GM10248 (cell line): ENCODE data around the gene KAT8.

Experiments
- CTCF ChIA-PET: fragments of 300-600 bp; sonication (Branson Sonifier 250); formaldehyde crosslinking; extraction: SDS; loops from one replicate; lab custom pipeline; 2021; ENCODE audit warnings: antibody characterized with exemption; lab: Yijun Ruan, JAX
- POLR2A ChIA-PET: fragments of 350-650 bp; sonication (Branson Sonifier 250); formaldehyde crosslinking; extraction: SDS; loops from one replicate; lab custom pipeline; 2020; ENCODE audit warnings: antibody characterized with exemption; lab: Yijun Ruan, JAX
- DNase-seq: peaks from one replicate; pipeline ENCODE4 v3.0.0; 2012; ENCODE audit errors: extremely low spot score
- TF ChIP-seq, protein P1 (sequence below): IDR thresholded peaks from 2 replicates; pipeline ENCODE4 v1.5.1; 2012; ENCODE audit warnings: mild to moderate bottlenecking, low read depth; ENCODE audit errors: extremely low read depth, missing control alignments, control extremely low read depth

Gene KAT8

DNA sequence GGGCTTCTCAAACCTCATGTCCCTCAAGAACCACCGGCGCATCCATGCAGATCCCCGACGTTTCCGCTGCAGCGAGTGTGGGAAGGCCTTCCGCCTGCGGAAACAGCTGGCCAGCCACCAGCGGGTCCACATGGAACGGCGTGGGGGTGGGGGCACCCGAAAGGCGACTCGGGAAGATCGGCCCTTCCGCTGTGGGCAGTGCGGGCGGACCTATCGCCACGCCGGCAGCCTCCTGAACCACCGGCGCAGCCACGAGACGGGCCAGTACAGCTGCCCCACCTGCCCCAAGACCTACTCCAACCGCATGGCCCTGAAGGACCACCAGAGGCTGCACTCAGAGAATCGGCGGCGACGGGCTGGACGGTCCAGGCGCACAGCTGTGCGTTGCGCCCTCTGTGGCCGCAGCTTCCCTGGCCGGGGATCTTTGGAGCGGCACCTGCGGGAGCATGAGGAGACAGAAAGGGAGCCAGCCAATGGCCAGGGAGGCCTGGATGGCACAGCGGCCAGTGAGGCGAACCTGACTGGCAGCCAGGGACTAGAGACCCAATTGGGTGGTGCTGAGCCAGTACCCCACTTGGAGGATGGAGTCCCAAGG is 37.3 kb upstream of the KAT8 start:
- CTCF ChIA-PET: no interaction called here

DNA sequence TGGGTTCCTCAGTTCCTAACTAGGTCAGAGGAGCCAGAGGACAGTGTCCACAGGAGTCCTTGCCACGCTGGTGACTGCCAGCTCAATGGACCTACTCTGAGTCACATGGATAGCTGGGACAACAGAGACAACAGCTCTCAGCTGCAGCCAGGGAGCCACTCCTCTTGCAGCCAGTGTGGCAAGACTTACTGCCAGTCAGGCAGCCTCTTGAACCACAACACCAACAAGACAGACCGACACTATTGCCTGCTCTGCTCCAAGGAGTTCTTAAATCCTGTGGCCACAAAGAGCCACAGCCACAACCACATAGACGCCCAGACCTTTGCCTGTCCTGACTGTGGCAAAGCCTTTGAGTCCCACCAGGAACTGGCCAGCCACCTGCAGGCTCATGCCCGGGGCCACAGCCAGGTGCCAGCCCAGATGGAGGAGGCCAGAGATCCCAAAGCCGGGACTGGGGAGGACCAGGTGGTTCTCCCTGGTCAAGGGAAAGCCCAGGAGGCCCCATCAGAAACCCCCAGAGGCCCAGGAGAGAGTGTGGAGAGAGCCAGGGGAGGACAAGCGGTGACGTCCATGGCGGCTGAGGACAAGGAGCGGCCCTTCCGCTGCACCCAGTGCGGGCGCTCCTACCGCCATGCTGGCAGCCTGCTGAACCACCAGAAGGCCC is 36.6 kb upstream of the KAT8 start:
- ChIA-PET POLR2A (no interaction called here), CTCF (no interaction called here)
- no peak for DNase-seq

More for the DNA sequence above, 37.3 kb upstream of the KAT8 start:
- TF ChIP-seq, protein P1, sequence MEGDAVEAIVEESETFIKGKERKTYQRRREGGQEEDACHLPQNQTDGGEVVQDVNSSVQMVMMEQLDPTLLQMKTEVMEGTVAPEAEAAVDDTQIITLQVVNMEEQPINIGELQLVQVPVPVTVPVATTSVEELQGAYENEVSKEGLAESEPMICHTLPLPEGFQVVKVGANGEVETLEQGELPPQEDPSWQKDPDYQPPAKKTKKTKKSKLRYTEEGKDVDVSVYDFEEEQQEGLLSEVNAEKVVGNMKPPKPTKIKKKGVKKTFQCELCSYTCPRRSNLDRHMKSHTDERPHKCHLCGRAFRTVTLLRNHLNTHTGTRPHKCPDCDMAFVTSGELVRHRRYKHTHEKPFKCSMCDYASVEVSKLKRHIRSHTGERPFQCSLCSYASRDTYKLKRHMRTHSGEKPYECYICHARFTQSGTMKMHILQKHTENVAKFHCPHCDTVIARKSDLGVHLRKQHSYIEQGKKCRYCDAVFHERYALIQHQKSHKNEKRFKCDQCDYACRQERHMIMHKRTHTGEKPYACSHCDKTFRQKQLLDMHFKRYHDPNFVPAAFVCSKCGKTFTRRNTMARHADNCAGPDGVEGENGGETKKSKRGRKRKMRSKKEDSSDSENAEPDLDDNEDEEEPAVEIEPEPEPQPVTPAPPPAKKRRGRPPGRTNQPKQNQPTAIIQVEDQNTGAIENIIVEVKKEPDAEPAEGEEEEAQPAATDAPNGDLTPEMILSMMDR: no peak
- no peak for DNase-seq
- POLR2A ChIA-PET: no interaction called here

DNA sequence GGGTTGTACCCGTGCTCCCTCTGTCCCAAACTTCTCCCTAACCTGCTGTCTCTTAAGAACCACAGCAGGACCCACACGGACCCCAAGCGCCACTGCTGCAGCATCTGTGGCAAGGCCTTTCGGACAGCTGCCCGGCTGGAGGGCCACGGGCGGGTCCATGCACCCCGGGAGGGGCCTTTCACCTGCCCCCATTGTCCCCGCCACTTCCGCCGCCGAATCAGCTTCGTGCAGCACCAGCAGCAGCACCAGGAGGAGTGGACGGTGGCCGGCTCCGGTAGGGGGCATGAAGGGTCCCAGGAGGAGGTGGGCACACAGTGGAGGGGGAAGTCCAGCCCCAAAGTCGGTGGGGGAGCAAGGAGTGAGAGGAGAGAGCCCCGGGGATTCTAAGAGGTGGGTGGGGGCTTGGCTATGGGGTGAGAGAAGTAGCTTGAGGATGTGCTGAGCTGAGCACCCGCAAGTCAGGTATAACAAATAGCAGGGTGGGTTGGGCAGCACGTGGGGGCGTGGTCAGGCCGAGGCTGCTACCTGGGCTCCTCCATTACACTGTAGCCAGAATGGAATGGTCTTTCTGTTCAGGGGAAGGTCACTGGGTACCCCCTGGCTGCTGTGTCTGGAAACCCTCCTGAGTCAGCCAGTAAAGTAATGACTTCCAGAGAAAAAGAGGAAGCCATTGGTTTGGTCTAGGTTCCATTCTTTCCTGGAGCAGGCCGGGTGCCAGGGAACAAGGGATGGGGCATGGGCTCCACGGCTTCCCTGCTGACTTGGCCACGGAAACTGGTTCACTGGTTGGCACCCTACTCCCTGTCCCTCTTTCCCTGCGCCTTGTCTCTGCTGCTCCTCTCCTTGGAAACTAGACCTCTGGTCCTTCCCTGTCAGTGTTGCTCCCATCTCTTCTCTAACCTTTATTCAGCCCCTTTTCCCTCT is 35.8 kb upstream of the KAT8 start:
- DNase-seq: no peak
- CTCF ChIA-PET: no interaction called here
- TF ChIP-seq, protein P1: no peak
- POLR2A ChIA-PET: no interaction called here

More for the DNA sequence above, 36.6 kb upstream of the KAT8 start:
- TF ChIP-seq, protein P1: no peak

DNA sequence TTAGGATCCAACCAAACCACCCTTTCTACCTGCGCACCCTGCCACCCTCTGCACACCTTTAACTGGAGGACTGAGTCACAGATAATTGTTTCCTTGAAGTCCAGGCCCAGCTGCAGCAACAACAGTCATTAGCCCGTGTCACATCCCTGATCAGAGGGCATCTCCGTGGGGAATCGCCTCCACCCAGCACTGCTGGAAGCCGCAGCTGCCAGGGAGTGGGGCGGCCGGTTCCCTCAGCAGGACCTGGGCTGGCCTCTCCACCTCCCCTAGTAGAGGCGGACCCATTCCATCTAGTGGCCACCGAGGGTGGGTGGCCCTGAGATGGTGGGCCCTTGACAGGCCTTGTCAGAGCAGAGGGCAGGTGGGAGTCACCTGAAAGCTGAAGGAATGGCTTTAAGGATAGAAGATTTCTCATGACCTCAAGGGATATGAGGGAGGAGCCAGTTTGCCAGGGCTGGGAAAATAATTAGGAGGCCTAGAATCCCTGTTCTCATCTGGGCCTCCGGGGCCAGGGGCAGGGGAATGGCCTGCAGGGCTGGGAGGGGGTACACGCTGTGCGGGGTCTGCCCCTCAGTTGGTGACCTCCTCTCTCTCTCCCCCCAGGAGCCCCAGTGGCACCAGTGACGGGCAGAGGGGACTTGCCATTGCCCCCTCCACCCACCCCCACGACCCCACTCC is 35.0 kb upstream of the KAT8 start:
- ChIA-PET CTCF (no interaction called here), POLR2A (no interaction called here)
- DNase-seq: no peak

DNA sequence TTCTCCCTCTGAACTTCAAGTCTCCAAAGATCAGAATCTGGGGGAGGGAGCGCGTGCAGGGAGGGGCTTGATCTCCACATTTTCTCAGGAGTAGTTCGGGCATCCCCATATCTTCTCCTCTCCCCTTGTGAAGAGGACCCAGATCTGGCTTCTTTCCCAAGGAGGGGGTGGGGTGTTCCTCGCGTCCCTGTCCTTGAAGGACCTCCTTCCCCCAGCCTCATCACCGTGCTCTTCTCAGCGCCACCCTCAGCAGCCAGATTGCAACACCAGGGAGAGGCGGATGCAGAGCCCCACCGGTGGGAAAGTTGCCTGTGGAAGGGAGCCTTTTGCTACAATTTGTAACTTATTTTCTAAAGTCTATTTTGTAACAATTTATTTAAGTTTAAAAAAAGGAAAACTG is 34.4 kb upstream of the KAT8 start:
- POLR2A ChIA-PET: no interaction called here
- DNase-seq: no peak

More for the DNA sequence above, 35.0 kb upstream of the KAT8 start:
- TF ChIP-seq, protein P1: no peak

DNA sequence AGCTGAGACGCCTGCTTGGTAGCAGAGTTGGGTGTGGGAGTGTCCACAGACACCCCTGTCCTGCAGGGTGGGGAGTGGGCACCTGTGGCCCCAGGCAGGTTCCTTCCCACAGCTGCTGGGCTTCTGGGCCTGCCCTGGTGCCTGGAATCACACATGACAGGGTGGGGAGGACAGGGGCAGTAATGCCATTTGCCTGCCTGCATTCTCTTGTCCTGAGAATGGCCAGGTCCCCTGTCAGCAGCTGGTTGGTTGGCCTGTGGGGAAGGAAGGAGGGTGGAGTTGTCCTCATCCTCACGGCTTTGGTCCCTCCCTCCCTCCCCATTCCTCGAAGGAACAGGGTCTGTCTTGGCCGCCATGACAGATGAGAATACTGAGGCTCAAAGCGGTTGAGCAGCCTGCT is 33.9 kb upstream of the KAT8 start:
- TF ChIP-seq, protein P1: no peak
- ChIA-PET CTCF (interaction anchor here (1.1 kb wide), 1 partner anchor 17 kb away, joined by 3 read pairs; no protein-coding TSS in a partner anchor), POLR2A (interaction anchor here (1.2 kb wide), 1 partner anchor 34 kb away, joined by 5 read pairs; the partner anchor contains the start of gene KAT8)
- DNase-seq: no peak

More for the DNA sequence above, 34.4 kb upstream of the KAT8 start:
- CTCF ChIA-PET: no interaction called here
- TF ChIP-seq, protein P1: no peak
